Measurements from ENCODE around the gene CCRL2. TPM values are rescaled to one million over a fixed set of nuclear protein-coding genes. Genes with fewer than 3 reads are reported as not detected.

The CCRL2 gene
- total RNA-seq, 6 experiments from 2014 or later: 0.12 to 0.21 TPM; not detected in 4

DNA sequence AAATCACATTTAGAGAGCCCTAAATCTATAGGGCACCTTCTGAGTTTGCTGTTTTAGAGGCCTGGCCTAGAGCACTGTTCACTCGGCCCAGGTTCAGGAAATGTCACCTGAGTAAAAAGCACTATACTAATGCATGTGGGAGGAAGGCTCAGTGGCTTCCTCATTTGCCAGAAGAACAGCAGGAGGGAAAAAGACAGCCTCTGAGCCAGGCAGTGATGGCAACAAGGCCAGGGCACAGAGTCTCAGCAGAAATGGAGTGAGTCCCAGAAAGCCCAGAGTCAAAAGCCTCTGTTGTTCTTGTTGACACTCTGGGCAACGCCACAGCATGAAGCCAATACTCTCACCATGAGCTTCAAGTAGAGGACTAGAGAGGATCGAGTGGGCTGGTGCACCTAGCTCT lies 31.8 kb downstream of the CCRL2 start:
- TF ChIP-seq, protein P1, sequence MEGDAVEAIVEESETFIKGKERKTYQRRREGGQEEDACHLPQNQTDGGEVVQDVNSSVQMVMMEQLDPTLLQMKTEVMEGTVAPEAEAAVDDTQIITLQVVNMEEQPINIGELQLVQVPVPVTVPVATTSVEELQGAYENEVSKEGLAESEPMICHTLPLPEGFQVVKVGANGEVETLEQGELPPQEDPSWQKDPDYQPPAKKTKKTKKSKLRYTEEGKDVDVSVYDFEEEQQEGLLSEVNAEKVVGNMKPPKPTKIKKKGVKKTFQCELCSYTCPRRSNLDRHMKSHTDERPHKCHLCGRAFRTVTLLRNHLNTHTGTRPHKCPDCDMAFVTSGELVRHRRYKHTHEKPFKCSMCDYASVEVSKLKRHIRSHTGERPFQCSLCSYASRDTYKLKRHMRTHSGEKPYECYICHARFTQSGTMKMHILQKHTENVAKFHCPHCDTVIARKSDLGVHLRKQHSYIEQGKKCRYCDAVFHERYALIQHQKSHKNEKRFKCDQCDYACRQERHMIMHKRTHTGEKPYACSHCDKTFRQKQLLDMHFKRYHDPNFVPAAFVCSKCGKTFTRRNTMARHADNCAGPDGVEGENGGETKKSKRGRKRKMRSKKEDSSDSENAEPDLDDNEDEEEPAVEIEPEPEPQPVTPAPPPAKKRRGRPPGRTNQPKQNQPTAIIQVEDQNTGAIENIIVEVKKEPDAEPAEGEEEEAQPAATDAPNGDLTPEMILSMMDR (IDR thresholded peaks at IDR 0.05): no peak
- no peak overlapping the region for H3K27ac Mint-ChIP-seq
- H3K4me1 Mint-ChIP-seq (ENCODE audit: low read depth): no peaks in the 10 kb centered on the region
- H3K36me3 Mint-ChIP-seq (ENCODE audit: low read depth): no peaks in the 10 kb centered on the region
- DNase-seq: no peak
- no peak overlapping the region for H3K4me3 Mint-ChIP-seq
- peaks cover 35% of the 10 kb centered on the region for H3K27me3 Mint-ChIP-seq (ENCODE audit: insufficient read depth)
- no peaks in the 10 kb centered on the region for H3K9me3 Mint-ChIP-seq

DNA sequence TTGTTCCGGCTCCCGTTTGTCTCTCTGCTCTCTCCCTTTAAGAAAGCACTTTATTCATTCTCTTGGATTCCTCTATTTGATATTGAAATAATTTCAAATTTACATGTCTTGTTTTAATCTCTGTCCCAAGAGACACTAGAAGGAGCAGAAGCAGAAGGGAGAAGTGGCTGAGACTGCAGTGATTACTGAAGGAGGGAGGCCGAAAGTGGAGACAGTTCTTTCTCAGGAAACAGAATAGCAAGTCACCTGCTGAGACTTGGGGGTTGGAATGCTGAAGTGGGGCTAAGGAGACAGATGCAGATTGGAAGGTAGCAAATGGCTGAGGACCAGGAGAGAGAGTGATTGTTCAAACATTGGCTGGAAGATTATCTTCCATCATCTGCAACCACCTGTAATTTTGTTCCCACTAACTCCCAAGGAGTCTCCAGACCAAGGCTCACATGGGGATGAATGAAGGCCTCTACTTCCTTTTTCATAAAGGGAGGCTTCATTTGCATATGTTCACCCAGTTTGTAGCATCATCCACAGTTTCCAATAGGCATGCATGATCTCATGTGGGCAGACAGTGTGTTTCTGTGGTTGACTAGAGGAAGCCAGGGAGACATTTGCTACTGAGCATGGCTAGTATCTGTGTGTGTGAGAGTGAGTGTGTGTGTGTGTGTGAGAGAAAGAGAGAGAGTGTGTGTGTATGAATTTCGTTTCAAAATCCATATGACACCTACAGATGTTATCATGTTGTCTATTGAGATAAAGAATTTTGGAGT lies 33.7 kb downstream of the CCRL2 start:
- no peak for DNase-seq
- TF ChIP-seq, protein P1 (IDR thresholded peaks at IDR 0.05): no peak
- Mint-ChIP-seq H3K9me3 (no peaks in the 10 kb centered on the region), H3K27ac (no peak overlapping the region), H3K36me3 (ENCODE audit: low read depth) (no peaks in the 10 kb centered on the region), H3K27me3 (ENCODE audit: insufficient read depth) (peaks cover 30% of the 10 kb centered on the region), H3K4me3 (no peak overlapping the region), H3K4me1 (ENCODE audit: low read depth) (no peaks in the 10 kb centered on the region)

DNA sequence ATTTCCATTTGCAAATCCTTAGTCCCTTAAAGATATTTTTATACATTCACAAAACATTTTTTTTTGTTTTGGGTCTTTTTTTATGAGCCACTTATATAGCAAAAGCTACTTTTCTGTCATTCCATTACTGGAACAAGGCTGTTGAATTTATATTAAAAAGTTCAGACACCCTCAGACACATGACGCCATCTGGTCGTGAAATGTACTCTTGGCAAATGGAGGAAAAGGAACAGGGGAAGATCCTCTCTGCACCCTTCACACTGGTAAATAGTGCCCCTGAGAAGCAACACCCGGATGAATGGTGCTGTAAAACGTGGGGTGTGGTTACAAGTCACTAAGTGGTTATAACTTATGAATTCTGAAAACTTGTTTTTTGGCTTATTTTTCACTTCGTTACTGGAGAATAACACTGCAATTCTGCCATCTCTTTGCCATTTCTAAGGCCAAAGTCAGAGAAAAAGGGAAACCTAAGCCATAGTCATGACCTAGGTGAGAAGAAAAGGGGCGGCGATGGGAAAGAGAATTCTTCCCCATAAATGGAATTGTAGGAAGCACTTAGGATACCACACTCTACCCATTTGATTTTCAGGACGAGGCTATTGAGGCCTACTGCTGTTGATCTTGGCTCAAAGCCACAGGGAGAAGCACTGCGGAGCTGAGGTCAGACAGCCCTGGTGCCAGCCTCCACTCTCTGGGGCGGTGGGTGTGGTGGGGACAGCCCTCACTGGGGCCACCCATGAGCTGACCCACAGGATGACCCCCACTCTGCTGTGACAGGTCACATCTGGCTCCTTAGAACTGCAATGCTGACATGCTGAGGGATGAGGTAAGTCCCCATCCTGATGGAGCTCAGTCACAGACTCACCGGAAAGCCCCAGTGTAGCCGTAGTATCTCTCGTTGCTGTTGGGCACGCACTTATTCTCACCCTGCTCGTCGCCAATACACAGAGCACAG lies 35.8 kb downstream of the CCRL2 start:
- Mint-ChIP-seq H3K9me3 (no peaks in the 10 kb centered on the region), H3K4me1 (ENCODE audit: low read depth) (no peaks in the 10 kb centered on the region), H3K4me3 (no peak overlapping the region), H3K27ac (no peak overlapping the region), H3K36me3 (ENCODE audit: low read depth) (no peaks in the 10 kb centered on the region), H3K27me3 (ENCODE audit: insufficient read depth) (peaks cover 36% of the 10 kb centered on the region)
- peak; percentile 36 for DNase-seq
- TF ChIP-seq, protein P1 (IDR thresholded peaks at IDR 0.05): peak; percentile 78

DNA sequence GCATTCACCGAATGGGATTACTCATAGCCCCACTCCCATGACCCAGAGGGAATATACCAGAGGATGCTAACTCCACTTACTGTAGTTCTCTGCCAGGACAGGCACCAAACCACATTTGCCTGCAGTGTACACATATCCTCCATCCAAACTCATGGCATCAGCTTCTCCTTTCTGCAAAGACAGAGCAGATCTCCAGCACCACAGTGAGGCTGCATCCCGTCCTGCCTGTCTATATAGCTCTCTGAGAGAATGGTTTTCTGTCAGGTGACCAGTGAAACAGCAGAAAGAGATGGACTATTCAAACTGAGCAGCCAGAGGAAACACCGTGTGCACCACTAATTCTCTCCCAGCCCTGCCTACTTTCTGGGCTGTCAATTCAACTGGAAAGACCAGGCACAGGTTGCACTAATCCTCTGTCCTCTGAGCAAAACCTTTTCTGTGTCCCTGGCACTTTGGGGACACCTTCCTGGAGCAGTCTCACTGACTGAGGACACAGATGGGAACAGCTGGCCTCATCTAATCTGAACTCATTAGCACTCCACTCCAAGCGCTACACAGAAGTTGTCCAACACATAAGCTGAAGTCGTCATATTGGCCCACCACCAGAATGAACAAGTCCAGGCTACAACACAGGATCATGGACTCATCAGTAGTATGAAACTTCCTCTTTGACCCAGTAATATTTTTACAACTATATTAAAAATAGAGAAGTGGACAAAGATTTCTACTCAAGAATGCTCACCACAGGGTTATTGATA lies 40.3 kb downstream of the CCRL2 start:
- no peaks in the 10 kb centered on the region for H3K9me3 Mint-ChIP-seq
- peaks cover 33% of the 10 kb centered on the region for H3K27me3 Mint-ChIP-seq (ENCODE audit: insufficient read depth)
- DNase-seq: no peak
- no peaks in the 10 kb centered on the region for H3K4me1 Mint-ChIP-seq (ENCODE audit: low read depth)
- TF ChIP-seq, protein P1 (IDR thresholded peaks at IDR 0.05): no peak
- no peak overlapping the region for H3K4me3 Mint-ChIP-seq
- no peaks in the 10 kb centered on the region for H3K36me3 Mint-ChIP-seq (ENCODE audit: low read depth)
- H3K27ac Mint-ChIP-seq: no peak overlapping the region

DNA sequence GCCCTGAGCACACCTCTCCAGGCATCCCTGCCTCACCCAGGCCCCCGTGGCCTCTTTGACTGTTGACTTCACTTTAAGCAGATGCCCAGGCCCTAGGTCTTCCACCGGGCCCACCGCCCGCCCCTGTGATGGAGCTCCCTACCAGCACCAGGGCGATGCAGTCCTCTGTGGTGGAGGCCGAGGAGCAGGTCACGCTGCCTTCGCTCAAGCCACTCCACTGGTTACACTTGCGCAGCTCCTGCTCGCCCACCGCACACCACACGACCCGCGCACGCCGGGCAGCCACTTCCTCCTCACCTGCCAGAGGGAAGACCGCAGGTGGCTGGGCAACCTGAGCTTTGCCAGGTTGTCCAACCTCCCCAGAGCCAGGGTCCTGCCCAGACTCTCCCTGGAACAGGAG lies 41.7 kb downstream of the CCRL2 start:
- no peaks in the 10 kb centered on the region for H3K9me3 Mint-ChIP-seq
- H3K27me3 Mint-ChIP-seq (ENCODE audit: insufficient read depth): peaks cover 36% of the 10 kb centered on the region
- H3K36me3 Mint-ChIP-seq (ENCODE audit: low read depth): no peaks in the 10 kb centered on the region
- H3K4me1 Mint-ChIP-seq (ENCODE audit: low read depth): no peaks in the 10 kb centered on the region
- H3K4me3 Mint-ChIP-seq: no peak overlapping the region
- TF ChIP-seq, protein P1 (IDR thresholded peaks at IDR 0.05): no peak
- H3K27ac Mint-ChIP-seq: no peak overlapping the region
- DNase-seq: no peak
